A549 (cell line): ENCODE results near the gene TMEM63C. TPM values are rescaled to one million over a fixed set of nuclear protein-coding genes. Genes with fewer than 3 reads are reported as not detected.
A peak's percentile ranks its signal among the peaks of the same experiment; 100 is the strongest.

ENCODE experiments used
- ATAC-seq, 2 experiments: fragments of 200-7000 bp in 1 of 2; fragments of >200 bp in 1 of 2; cut with Nextera tagmentation in 1 of 2; cut with Tn5 transposase in 1 of 2; 3 replicates each; pipeline versions ENCODE4 v1.8.0 to v1.9.1; 2018 to 2020; ENCODE audit warnings: mild to moderate bottlenecking in 1 of 2, moderate library complexity in 1 of 2
- CTCF ChIA-PET: fragments of 300-600 bp; sonication (Branson Sonifier 250); formaldehyde crosslinking; extraction: SDS; loops from one replicate; lab custom pipeline; 2021; ENCODE audit warnings: antibody characterized with exemption, inconsistent platforms; lab: Yijun Ruan, JAX
- POLR2A ChIA-PET: fragments of 350-600 bp; formaldehyde crosslinking; extraction: SDS; loops from one replicate; lab custom pipeline; 2021; ENCODE audit warnings: antibody characterized with exemption, inconsistent platforms; lab: Yijun Ruan, JAX
- DNase-seq, 2 experiments: peaks; one replicate each; pipeline versions ENCODE4 v3.0.0 to v3.0.0-alpha.2; 2011 to 2016; ENCODE audit warnings: low read depth in 1 of 2, low spot score in 1 of 2
- FAIRE-seq: peaks from 2 replicates; lab custom pipeline; 2011; peaks lifted over from hg19 to GRCh38; lab: Jason Lieb, UNC
- H3K27ac ChIP-seq, 2 experiments: fragments of >200 bp; sonication (Bioruptor Twin); formaldehyde crosslinking; 3 replicates each; pipeline ENCODE4 v1.5.1; 2016 to 2017
- H3K4me1 ChIP-seq: fragments of >200 bp; sonication (Bioruptor Twin); formaldehyde crosslinking; 3 replicates; pipeline ENCODE4 v1.6.1; 2016
- H3K4me2 ChIP-seq: fragments of >200 bp; sonication (Bioruptor Twin); formaldehyde crosslinking; 3 replicates; pipeline ENCODE4 v1.6.1; 2016
- H3K4me3 ChIP-seq: fragments of >200 bp; sonication (Bioruptor Twin); formaldehyde crosslinking; 3 replicates; pipeline ENCODE4 v1.5.1; 2016
- H3K9me3 ChIP-seq: fragments of >200 bp; sonication (Bioruptor Twin); formaldehyde crosslinking; 3 replicates; pipeline ENCODE4 v1.6.1; 2016
- BHLHE40 ChIP-seq: IDR thresholded peaks from 2 replicates; pipeline ENCODE4 v1.6.1; 2012; ENCODE audit warnings: low read depth, low read length, inconsistent platforms
- EP300 ChIP-seq, 2 experiments: fragments of >200 bp; sonication (Bioruptor Twin); formaldehyde crosslinking; IDR thresholded peaks; 2 replicates in 1 of 2; 3 replicates in 1 of 2; pipeline ENCODE4 v1.6.1; 2016 to 2017
- FOSB ChIP-seq: fragments of 250-450 bp; sonication (Bioruptor Pico); IDR thresholded peaks from 2 replicates; pipeline ENCODE4 v1.5.0; 2020; ENCODE audit warnings: mild to moderate bottlenecking, moderate library complexity
- GATA3 ChIP-seq: IDR thresholded peaks from 2 replicates; pipeline ENCODE4 v1.6.1; 2012; ENCODE audit warnings: borderline replicate concordance
- HDAC2 ChIP-seq: fragments of 200-600 bp; sonication (generic); IDR thresholded peaks from 2 replicates; pipeline ENCODE4 v1.6.1; 2016
- HEYL ChIP-seq: fragments of 250-450 bp; sonication (Bioruptor Pico); IDR thresholded peaks from 2 replicates; pipeline ENCODE4 v1.8.0; 2021; ENCODE audit warnings: mild to moderate bottlenecking, moderate library complexity
- HOXA7 ChIP-seq: fragments of 250-450 bp; sonication (Bioruptor Pico); IDR thresholded peaks from 2 replicates; pipeline ENCODE4 v1.5.0; 2020; ENCODE audit warnings: mild to moderate bottlenecking, moderate library complexity
- HOXB5 ChIP-seq: fragments of 250-450 bp; sonication (Bioruptor Pico); IDR thresholded peaks from 2 replicates; pipeline ENCODE4 v1.5.0; 2020; ENCODE audit warnings: mild to moderate bottlenecking, moderate library complexity
- JUN ChIP-seq, 2 experiments: fragments of >200 bp; sonication (Bioruptor Twin); formaldehyde crosslinking; IDR thresholded peaks; 2 replicates in 1 of 2; 3 replicates in 1 of 2; pipeline ENCODE4 v1.6.1; 2016 to 2017
- KDM1A ChIP-seq: fragments of 200-600 bp; sonication (generic); IDR thresholded peaks from 2 replicates; pipeline ENCODE4 v1.6.1; 2016; ENCODE audit warnings: low read depth, mild to moderate bottlenecking
- KDM5A ChIP-seq: fragments of 200-600 bp; sonication (generic); IDR thresholded peaks from 2 replicates; pipeline ENCODE4 v1.6.1; 2016; ENCODE audit warnings: antibody characterized with exemption, mild to moderate bottlenecking
- NFE2L2 ChIP-seq: fragments of 150-350 bp; conservative IDR thresholded peaks from 2 replicates; pipeline ENCODE4 v1.6.1; 2014; ENCODE audit warnings: low read length
- NPAS2 ChIP-seq: fragments of 250-450 bp; sonication (Bioruptor Pico); IDR thresholded peaks from 2 replicates; pipeline ENCODE4 v1.8.0; 2022; ENCODE audit warnings: mild to moderate bottlenecking, moderate library complexity, borderline replicate concordance
- NR3C1 ChIP-seq: fragments of >200 bp; sonication (Bioruptor Twin); formaldehyde crosslinking; IDR thresholded peaks from 3 replicates; pipeline ENCODE4 v1.6.1; 2017
- PHF8 ChIP-seq: fragments of 200-600 bp; sonication (generic); IDR thresholded peaks from 2 replicates; pipeline ENCODE4 v1.6.1; 2016; ENCODE audit warnings: low read depth, mild to moderate bottlenecking, antibody characterized with exemption, moderate library complexity, borderline replicate concordance
- RAD21 ChIP-seq, 2 experiments: fragments of >200 bp in 1 of 2; sonication (Bioruptor Twin) in 1 of 2; formaldehyde crosslinking in 1 of 2; IDR thresholded peaks in 1 of 2; conservative IDR thresholded peaks in 1 of 2; 2 replicates in 1 of 2; 3 replicates in 1 of 2; pipeline ENCODE4 v1.6.1; 2012 to 2018; ENCODE audit warnings: inconsistent platforms in 1 of 2
- RCOR1 ChIP-seq: fragments of 150-350 bp; IDR thresholded peaks from 2 replicates; pipeline ENCODE4 v1.6.1; 2014; ENCODE audit warnings: antibody characterized with exemption, low read length, low read depth
- RNF2 ChIP-seq: fragments of 200-600 bp; sonication (generic); IDR thresholded peaks from 2 replicates; pipeline ENCODE4 v1.6.1; 2016; ENCODE audit warnings: low read depth, mild to moderate bottlenecking, antibody characterized with exemption, moderate library complexity, borderline replicate concordance
- TFCP2L1 ChIP-seq: fragments of 250-450 bp; sonication (Bioruptor Pico); IDR thresholded peaks from 2 replicates; pipeline ENCODE4 v1.5.0; 2021; ENCODE audit warnings: mild to moderate bottlenecking
- TP53 ChIP-seq: fragments of 250-450 bp; sonication (Bioruptor Pico); IDR thresholded peaks from 2 replicates; pipeline ENCODE4 v1.5.0; 2021; ENCODE audit warnings: mild to moderate bottlenecking, moderate library complexity
- ZNF302 ChIP-seq: fragments of 250-450 bp; sonication (Bioruptor Pico); IDR thresholded peaks from 2 replicates; pipeline ENCODE4 v1.9.0; 2021; ENCODE audit warnings: inconsistent platforms, mild to moderate bottlenecking, moderate library complexity
- ZSCAN20 ChIP-seq: fragments of 250-450 bp; sonication (Bioruptor Pico); IDR thresholded peaks from 2 replicates; pipeline ENCODE4 v1.8.0; 2022; ENCODE audit warnings: mild to moderate bottlenecking, moderate library complexity
- WGBS: methylation state at CpG from one replicate; pipeline ENCODE4 v1.1.6; 2017; ENCODE audit errors: missing lambda C conversion rate; 5-methylcytosine and 5-hydroxymethylcytosine counted together
- polyA plus RNA-seq, 4 experiments: library from polyadenylated mRNA; depleted of rRNA in 3 of 4; stranded (reverse); fragments of >200 nt; fragmentation: RNase III in 1 of 4; extraction: RNeasy Plus Mini Kit Qiagen cat#74134 plus additional on column Dnase treatment in 1 of 4; gene quantifications; 2 replicates in 3 of 4; 3 replicates in 1 of 4; pipeline ENCODE4 v1.2.3, GENCODE V29; 2011 to 2017

TMEM63C gene
- polyA plus RNA-seq, 2 of the 4 experiments (the other 2 are of a cell fraction), result 0.43 to 0.57 TPM

GRCh38 chr14:77249286-77249685, 67.7 kb downstream of the TMEM63C start:
- no peak for ATAC-seq
- Histone ChIP-seq H3K4me3 (no peak overlapping the region), H3K27ac (no peak overlapping the region), H3K4me1 (no peaks in the 10 kb centered on the region), H3K9me3 (no peaks in the 10 kb centered on the region), H3K4me2 (no peak overlapping the region)
- FAIRE-seq, result no peak
- 77% methylated on average over 6 of the region's 7 CpGs for WGBS
- POLR2A ChIA-PET, result no interaction called here
- DNase-seq, result no peak
- CTCF ChIA-PET, result no interaction called here
- TF ChIP-seq HOXB5 (CRISPR knock-in tag) (no peak), JUN (IDR thresholded peaks at IDR 0.05) (no peak), EP300 (IDR thresholded peaks at IDR 0.05) (no peak), ZSCAN20 (CRISPR knock-in tag) (no peak), RAD21 (conservative IDR thresholded peaks at IDR 0.05 in 1 of 2, IDR thresholded peaks at IDR 0.05 in 1 of 2) (no peak)

- WGBS, result 63% methylated on average over 6 of the region's 6 CpGs
- no peak overlapping the region for H3K4me2 ChIP-seq
- ATAC-seq, result no peak
- H3K4me1 ChIP-seq, result no peaks in the 10 kb centered on the region
- CTCF ChIA-PET, result no interaction called here
- FAIRE-seq, result no peak
- no peak for DNase-seq
- H3K27ac ChIP-seq, result no peak overlapping the region
- no peak for TF ChIP-seq RNF2
- no peak for TF ChIP-seq TP53 (CRISPR knock-in tag)
- no peak for TF ChIP-seq ZSCAN20 (CRISPR knock-in tag)
- no peak for TF ChIP-seq RCOR1
- TF ChIP-seq, all 56 proteins: peak for 0
- Histone ChIP-seq H3K9me3 (no peaks in the 10 kb centered on the region), H3K4me3 (no peak overlapping the region)
- POLR2A ChIA-PET, result no interaction called here
Measured at GRCh38 chr14:77250927-77251326, 69.3 kb downstream of the TMEM63C start.

- CTCF ChIA-PET, result no interaction called here
- POLR2A ChIA-PET, result no interaction called here
- no peak overlapping the region for H3K4me2 ChIP-seq
- H3K9me3 ChIP-seq, result no peaks in the 10 kb centered on the region
- TF ChIP-seq HDAC2, result no peak
- no peak for TF ChIP-seq ZNF302
- no peak for TF ChIP-seq BHLHE40
- no peak for TF ChIP-seq KDM1A
- no peak for TF ChIP-seq GATA3
- TF ChIP-seq NPAS2 (CRISPR knock-in tag), result no peak
- TF ChIP-seq TP53 (CRISPR knock-in tag), result no peak
- TF ChIP-seq HOXA7, result no peak
- no peak for TF ChIP-seq NR3C1
- no peak for TF ChIP-seq KDM5A
- no peak for TF ChIP-seq TFCP2L1 (CRISPR knock-in tag)
- TF ChIP-seq FOSB (CRISPR knock-in tag), result no peak
- no peak for TF ChIP-seq RAD21 (conservative IDR thresholded peaks at IDR 0.05 in 1 of 2, IDR thresholded peaks at IDR 0.05 in 1 of 2)
- no peak for TF ChIP-seq PHF8
- no peak for TF ChIP-seq HEYL (CRISPR knock-in tag)
- no peak for TF ChIP-seq NFE2L2
- no peaks in the 10 kb centered on the region for H3K4me1 ChIP-seq
- H3K4me3 ChIP-seq, result no peak overlapping the region
- WGBS, result 76% methylated on average over 11 of the region's 11 CpGs
- DNase-seq (no peak), ATAC-seq (no peak), FAIRE-seq (no peak)
- no peak overlapping the region for H3K27ac ChIP-seq
Measured at GRCh38 chr14:77251870-77252269, 70.3 kb downstream of the TMEM63C start.

- no peak for TF ChIP-seq FOSB (CRISPR knock-in tag)
- H3K27ac ChIP-seq, result no peak overlapping the region
- H3K4me3 ChIP-seq, result no peak overlapping the region
- CTCF ChIA-PET, result no interaction called here
- no peak for FAIRE-seq
- POLR2A ChIA-PET, result no interaction called here
- no peaks in the 10 kb centered on the region for H3K9me3 ChIP-seq
- peak in 1 of 2 experiments; percentile 19; a peak in 1 of 6 replicates for ATAC-seq
- no peak for DNase-seq
- 42% methylated on average over 17 of the region's 20 CpGs for WGBS
- no peaks in the 10 kb centered on the region for H3K4me1 ChIP-seq
- H3K4me2 ChIP-seq, result no peak overlapping the region
Measured at GRCh38 chr14:77253333-77254190, 72.0 kb downstream of the TMEM63C start.
